Mesenchymal stem cell (in vitro differentiated cells and primary cell): ENCODE results near the gene FAM20A.
A peak's percentile ranks its signal among the peaks of the same experiment; 100 is the strongest.

Source experiments
- DNase-seq: peaks from one replicate; pipeline ENCODE4 v3.0.0-alpha.2; 2013
- H2AFZ ChIP-seq: one replicate; pipeline ENCODE4 v1.6.1; 2013; ENCODE audit warnings: low read depth, mild to moderate bottlenecking, control low read depth, inconsistent platforms, low read length, moderate library complexity
- H2AK5ac ChIP-seq: 2 replicates; pipeline ENCODE4 v1.6.1; 2013; ENCODE audit warnings: low read length, moderate library complexity, mild to moderate bottlenecking, inconsistent platforms; ENCODE audit not compliant: severe bottlenecking
- H2BK120ac ChIP-seq: one replicate; pipeline ENCODE4 v1.6.1; 2013; ENCODE audit warnings: low read depth, mild to moderate bottlenecking, inconsistent platforms, low read length, moderate library complexity
- H2BK12ac ChIP-seq, 2 experiments: one replicate each; pipeline ENCODE4 v1.6.1; 2013; ENCODE audit warnings: inconsistent platforms in 2 of 2, low read length in 2 of 2, mild to moderate bottlenecking in 2 of 2, moderate library complexity in 2 of 2, control low read depth in 1 of 2
- H2BK15ac ChIP-seq: one replicate; pipeline ENCODE4 v1.6.1; 2013; ENCODE audit warnings: mild to moderate bottlenecking, low read depth, inconsistent platforms; ENCODE audit not compliant: poor library complexity, severe bottlenecking
- H2BK5ac ChIP-seq: 2 replicates; pipeline ENCODE4 v1.6.1; 2013; ENCODE audit warnings: low read depth, mild to moderate bottlenecking, low read length, control low read depth, inconsistent platforms; ENCODE audit not compliant: poor library complexity, severe bottlenecking
- H3K14ac ChIP-seq, 2 experiments: one replicate each; pipeline ENCODE4 v1.6.1; 2013; ENCODE audit warnings: inconsistent platforms in 2 of 2, low read length in 2 of 2, control low read depth in 1 of 2, mild to moderate bottlenecking in 1 of 2, moderate library complexity in 1 of 2
- H3K18ac ChIP-seq, 2 experiments: one replicate each; pipeline ENCODE4 v1.6.1; 2013; ENCODE audit warnings: inconsistent platforms in 2 of 2, low read length in 2 of 2, control low read depth in 1 of 2, low read depth in 1 of 2, mild to moderate bottlenecking in 1 of 2
- H3K23ac ChIP-seq, 2 experiments: one replicate each; pipeline ENCODE4 v1.6.1; 2013; ENCODE audit warnings: inconsistent platforms in 2 of 2, low read length in 2 of 2, mild to moderate bottlenecking in 2 of 2, moderate library complexity in 2 of 2, control low read depth in 1 of 2
- H3K27ac ChIP-seq: 2 replicates; pipeline ENCODE4 v1.5.1; 2013; ENCODE audit warnings: mild to moderate bottlenecking, moderate library complexity, low read length, control low read depth, inconsistent platforms; ENCODE audit not compliant: poor library complexity, severe bottlenecking
- H3K27me3 ChIP-seq, 2 experiments: 2 replicates each; pipeline versions ENCODE4 v1.6.1 to v1.7.0; 2013; ENCODE audit warnings: low read length in 2 of 2, mild to moderate bottlenecking in 2 of 2, moderate library complexity in 2 of 2, control low read depth in 1 of 2, inconsistent platforms in 1 of 2; ENCODE audit not compliant: control insufficient read depth in 1 of 2, insufficient read depth in 1 of 2
- H3K36me3 ChIP-seq, 2 experiments: 2 replicates each; pipeline versions ENCODE4 v1.6.1 to v1.7.0; 2013; ENCODE audit warnings: low read length in 2 of 2, control low read depth in 1 of 2, inconsistent platforms in 1 of 2, low read depth in 1 of 2, mild to moderate bottlenecking in 1 of 2; ENCODE audit not compliant: insufficient read depth in 2 of 2, control insufficient read depth in 1 of 2
- H3K4ac ChIP-seq, 2 experiments: one replicate each; pipeline ENCODE4 v1.6.1; 2013; ENCODE audit warnings: inconsistent platforms in 2 of 2, low read length in 2 of 2, mild to moderate bottlenecking in 2 of 2, moderate library complexity in 2 of 2, control low read depth in 1 of 2, low read depth in 1 of 2
- H3K4me1 ChIP-seq: 2 replicates; pipeline ENCODE4 v1.6.1; 2013; ENCODE audit warnings: low read depth, low read length, control low read depth; ENCODE audit not compliant: control insufficient read depth, insufficient read depth
- H3K4me2 ChIP-seq: 2 replicates; pipeline ENCODE4 v1.6.1; 2013; ENCODE audit warnings: low read length, mild to moderate bottlenecking, inconsistent platforms; ENCODE audit not compliant: poor library complexity, severe bottlenecking
- H3K4me3 ChIP-seq, 2 experiments: 2 replicates each; pipeline versions ENCODE4 v1.5.1 to v1.7.0; 2013; ENCODE audit warnings: low read length in 2 of 2, mild to moderate bottlenecking in 2 of 2, control low read depth in 1 of 2, low read depth in 1 of 2; ENCODE audit not compliant: insufficient read depth in 1 of 2
- H3K79me1 ChIP-seq: replicated peaks from 2 replicates; pipeline ENCODE4 v1.6.1; 2013; ENCODE audit warnings: mild to moderate bottlenecking, control low read depth, low read length, inconsistent platforms; ENCODE audit not compliant: poor library complexity, severe bottlenecking
- H3K9ac ChIP-seq: 2 replicates; pipeline ENCODE4 v1.7.0; 2013; ENCODE audit warnings: mild to moderate bottlenecking, low read length, moderate library complexity
- H3K9me3 ChIP-seq: 2 replicates; pipeline ENCODE4 v1.7.0; 2013; ENCODE audit warnings: mild to moderate bottlenecking, low read length; ENCODE audit not compliant: control insufficient read depth
- H4K8ac ChIP-seq: one replicate; pipeline ENCODE4 v1.6.1; 2013; ENCODE audit warnings: inconsistent platforms, mild to moderate bottlenecking, low read length, moderate library complexity
- H4K91ac ChIP-seq: one replicate; pipeline ENCODE4 v1.6.1; 2013; ENCODE audit warnings: mild to moderate bottlenecking, low read length, inconsistent platforms
- WGBS: methylation state at CpG from one replicate; pipeline ENCODE4 v1.1.7; 2013; ENCODE audit warnings: mixed read lengths; 5-methylcytosine and 5-hydroxymethylcytosine counted together

Gene FAM20A

GRCh38 chr17:68596411-68596945 is 4.7 kb downstream of the FAM20A start:
- Histone ChIP-seq H3K14ac (no peak overlapping the region), H2BK120ac (no peak overlapping the region), H2AFZ (no peak overlapping the region), H2BK15ac (no peak overlapping the region), H3K4me3 (peak overlapping the region in 1 of 2 experiments; percentile 87), H2BK12ac (no peak overlapping the region), H3K36me3 (peaks cover 0 to 58% of the 10 kb centered on the region in 2 experiments), H4K91ac (no peak overlapping the region), H3K9me3 (no peaks in the 10 kb centered on the region), H3K4me1 (peaks cover 17% of the 10 kb centered on the region), H3K18ac (no peak overlapping the region), H3K4me2 (no peak overlapping the region), H2BK5ac (no peak overlapping the region), H3K27me3 (peaks cover 0 to 81% of the 10 kb centered on the region in 2 experiments), H4K8ac (no peak overlapping the region), H3K4ac (no peak overlapping the region), H3K79me1 (no peaks in the 10 kb centered on the region), H3K23ac (no peak overlapping the region), H3K9ac (peak overlapping the region; percentile 99), H3K27ac (no peak overlapping the region), H2AK5ac (no peak overlapping the region)
- no peak for DNase-seq
- WGBS: 94% methylated on average over 5 of the region's 5 CpGs

GRCh38 chr17:68595986-68596385 is 5.2 kb downstream of the FAM20A start:
- H3K27me3 ChIP-seq: peaks cover 0 to 76% of the 10 kb centered on the region in 2 experiments
- H3K18ac ChIP-seq: no peak overlapping the region
- no peak for DNase-seq
- no peak overlapping the region for H2BK5ac ChIP-seq
- H3K4me2 ChIP-seq: no peak overlapping the region
- H3K9ac ChIP-seq: peak overlapping the region; percentile 99
- no peaks in the 10 kb centered on the region for H3K79me1 ChIP-seq
- no peak overlapping the region for H3K14ac ChIP-seq
- H3K23ac ChIP-seq: no peak overlapping the region
- no peak overlapping the region for H4K8ac ChIP-seq
- H2BK12ac ChIP-seq: no peak overlapping the region
- H3K9me3 ChIP-seq: no peaks in the 10 kb centered on the region
- H4K91ac ChIP-seq: no peak overlapping the region
- WGBS: 82% methylated on average over 1 of the region's 2 CpGs
- H2BK15ac ChIP-seq: no peak overlapping the region
- H3K4me1 ChIP-seq: peaks cover 13% of the 10 kb centered on the region
- H2AK5ac ChIP-seq: no peak overlapping the region
- H3K4ac ChIP-seq: no peak overlapping the region
- no peak overlapping the region for H3K27ac ChIP-seq
- H2AFZ ChIP-seq: no peak overlapping the region
- peak overlapping the region in 1 of 2 experiments; percentile 87 for H3K4me3 ChIP-seq
- H2BK120ac ChIP-seq: no peak overlapping the region
- H3K36me3 ChIP-seq: peaks cover 0 to 62% of the 10 kb centered on the region in 2 experiments

GRCh38 chr17:68595496-68595895 is 5.7 kb downstream of the FAM20A start:
- H3K9me3 ChIP-seq: no peaks in the 10 kb centered on the region
- no peak for DNase-seq
- H3K36me3 ChIP-seq: peaks cover 0 to 66% of the 10 kb centered on the region in 2 experiments
- peak overlapping the region; percentile 99 for H3K9ac ChIP-seq
- no peak overlapping the region for H3K18ac ChIP-seq
- no peak overlapping the region for H3K4me2 ChIP-seq
- no peak overlapping the region for H2BK120ac ChIP-seq
- H3K79me1 ChIP-seq: no peaks in the 10 kb centered on the region
- 91% methylated on average over 5 of the region's 5 CpGs for WGBS
- H3K4me3 ChIP-seq: peak overlapping the region in 1 of 2 experiments; percentile 87
- H4K8ac ChIP-seq: no peak overlapping the region
- H3K27ac ChIP-seq: no peak overlapping the region
- no peak overlapping the region for H2BK12ac ChIP-seq
- peaks cover 0 to 76% of the 10 kb centered on the region in 2 experiments for H3K27me3 ChIP-seq
- H3K4me1 ChIP-seq: peaks cover 8% of the 10 kb centered on the region
- no peak overlapping the region for H3K23ac ChIP-seq
- H3K14ac ChIP-seq: no peak overlapping the region
- H2AK5ac ChIP-seq: no peak overlapping the region
- no peak overlapping the region for H4K91ac ChIP-seq
- H3K4ac ChIP-seq: no peak overlapping the region
- no peak overlapping the region for H2AFZ ChIP-seq
- H2BK15ac ChIP-seq: peak overlapping the region; percentile 1
- H2BK5ac ChIP-seq: no peak overlapping the region

- H3K4me2 ChIP-seq: no peak overlapping the region
- 100% methylated on average over 1 of the region's 2 CpGs for WGBS
- no peak overlapping the region for H3K4ac ChIP-seq
- H3K36me3 ChIP-seq: peaks cover 0 to 73% of the 10 kb centered on the region in 2 experiments
- H3K18ac ChIP-seq: no peak overlapping the region
- H3K23ac ChIP-seq: no peak overlapping the region
- peak overlapping the region in 1 of 2 experiments; percentile 87 for H3K4me3 ChIP-seq
- no peak overlapping the region for H2BK15ac ChIP-seq
- no peak overlapping the region for H3K14ac ChIP-seq
- no peak overlapping the region for H3K27ac ChIP-seq
- no peak for DNase-seq
- H3K9ac ChIP-seq: peak overlapping the region; percentile 99
- no peak overlapping the region for H2BK12ac ChIP-seq
- no peaks in the 10 kb centered on the region for H3K9me3 ChIP-seq
- H4K8ac ChIP-seq: no peak overlapping the region
- no peak overlapping the region for H2AFZ ChIP-seq
- H3K27me3 ChIP-seq: peaks cover 0 to 69% of the 10 kb centered on the region in 2 experiments
- H2AK5ac ChIP-seq: no peak overlapping the region
- H3K79me1 ChIP-seq: no peaks in the 10 kb centered on the region
- no peak overlapping the region for H2BK5ac ChIP-seq
- no peaks in the 10 kb centered on the region for H3K4me1 ChIP-seq
- H4K91ac ChIP-seq: no peak overlapping the region
- H2BK120ac ChIP-seq: no peak overlapping the region
Measured at GRCh38 chr17:68594552-68594951, 6.6 kb downstream of the FAM20A start.
